Mucosa of descending colon (tissue), 3 donors: ENCODE data around the gene OR1N2. TPM values are rescaled to one million over a fixed set of nuclear protein-coding genes. Genes with fewer than 3 reads are reported as not detected.

ENCODE experiments used
- ATAC-seq: fragments of 200-7000 bp; cut with Tn5 transposase; one replicate; pipeline ENCODE4 v1.9.1; 2020; ENCODE audit warnings: mild to moderate bottlenecking, moderate library complexity
- DNase-seq, 3 donors: peaks; one replicate each; pipeline ENCODE4 v3.0.0-alpha.2; 2020
- H3K36me3 ChIP-seq: fragments of 200-600 bp; one replicate; pipeline ENCODE4 v1.8.0; 2021; ENCODE audit warnings: low read depth, mild to moderate bottlenecking
- H3K4me1 ChIP-seq: fragments of 200-600 bp; one replicate; pipeline ENCODE4 v1.8.0; 2021; ENCODE audit warnings: low read depth, mild to moderate bottlenecking
- H3K4me3 ChIP-seq: fragments of 200-600 bp; one replicate; pipeline ENCODE4 v1.8.0; 2021; ENCODE audit warnings: mild to moderate bottlenecking
- H3K9me3 ChIP-seq: fragments of 200-600 bp; one replicate; pipeline ENCODE4 v1.8.0; 2021; ENCODE audit warnings: mild to moderate bottlenecking
- intact Hi-C, 2 donors: fragments of 100-400 bp; cut with DNase I in 1 of 2; cut with micrococcal nuclease in 1 of 2; formaldehyde crosslinking; loops; one replicate each; pipeline versions ENCODE4 v1.11.0 to v1.11.1; 2022; cut with DNase I, micrococcal nuclease
- total RNA-seq, 3 donors: library from RNA; stranded (reverse); fragmentation: NEBNext Ultra II Directional in 2 of 3; extraction: Animal tissue kit (Norgen Biotek cat#: 25700) in 2 of 3; gene quantifications; one replicate each; pipeline versions ENCODE4 v1.2.1 to v1.2.4, GENCODE V29; 2021 to 2023
- TF ChIP-seq, protein P1 (sequence below): fragments of 200-600 bp; IDR thresholded peaks from one replicate; pipeline ENCODE4 v1.8.0; 2022; ENCODE audit warnings: antibody characterized with exemption, mild to moderate bottlenecking
- donor health status: DM: no; HTN: no; CAD: no; lungs with moderate emphysema.
- donor health status: DM: no; HTN: no; CAD: no.
- donor health status: DM: no; HTN: yes; CAD: no.

Gene OR1N2
- total RNA-seq, 3 donors from 2014 or later, result not detected

DNA sequence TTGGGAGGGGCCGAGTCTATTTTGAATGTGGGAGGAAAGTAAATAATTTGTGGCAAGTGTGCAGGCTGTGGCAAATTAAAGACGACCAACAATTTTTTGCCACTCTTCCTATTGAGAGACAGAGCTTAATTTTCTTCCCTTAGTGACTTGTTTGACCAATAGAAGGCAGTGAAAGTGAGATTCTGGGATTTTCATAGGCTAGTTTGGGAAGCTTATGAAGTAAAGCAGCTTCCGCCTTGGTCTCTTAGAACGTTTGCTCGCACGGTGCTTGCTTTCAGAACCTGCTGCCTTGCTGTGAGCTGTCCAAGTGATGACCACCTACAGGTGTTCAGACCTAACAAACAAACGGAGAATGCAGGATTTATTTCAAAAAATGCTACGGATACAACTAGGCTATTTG is 6.7 kb upstream of the OR1N2 start:
- Histone ChIP-seq H3K4me3 (no peak overlapping the region), H3K4me1 (no peaks in the 10 kb centered on the region), H3K9me3 (no peaks in the 10 kb centered on the region), H3K36me3 (no peaks in the 10 kb centered on the region)
- intact Hi-C loops, result no loop called here
- no peak for DNase-seq
- ATAC-seq, result no peak
- TF ChIP-seq, protein P1, sequence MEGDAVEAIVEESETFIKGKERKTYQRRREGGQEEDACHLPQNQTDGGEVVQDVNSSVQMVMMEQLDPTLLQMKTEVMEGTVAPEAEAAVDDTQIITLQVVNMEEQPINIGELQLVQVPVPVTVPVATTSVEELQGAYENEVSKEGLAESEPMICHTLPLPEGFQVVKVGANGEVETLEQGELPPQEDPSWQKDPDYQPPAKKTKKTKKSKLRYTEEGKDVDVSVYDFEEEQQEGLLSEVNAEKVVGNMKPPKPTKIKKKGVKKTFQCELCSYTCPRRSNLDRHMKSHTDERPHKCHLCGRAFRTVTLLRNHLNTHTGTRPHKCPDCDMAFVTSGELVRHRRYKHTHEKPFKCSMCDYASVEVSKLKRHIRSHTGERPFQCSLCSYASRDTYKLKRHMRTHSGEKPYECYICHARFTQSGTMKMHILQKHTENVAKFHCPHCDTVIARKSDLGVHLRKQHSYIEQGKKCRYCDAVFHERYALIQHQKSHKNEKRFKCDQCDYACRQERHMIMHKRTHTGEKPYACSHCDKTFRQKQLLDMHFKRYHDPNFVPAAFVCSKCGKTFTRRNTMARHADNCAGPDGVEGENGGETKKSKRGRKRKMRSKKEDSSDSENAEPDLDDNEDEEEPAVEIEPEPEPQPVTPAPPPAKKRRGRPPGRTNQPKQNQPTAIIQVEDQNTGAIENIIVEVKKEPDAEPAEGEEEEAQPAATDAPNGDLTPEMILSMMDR, result no peak

DNA sequence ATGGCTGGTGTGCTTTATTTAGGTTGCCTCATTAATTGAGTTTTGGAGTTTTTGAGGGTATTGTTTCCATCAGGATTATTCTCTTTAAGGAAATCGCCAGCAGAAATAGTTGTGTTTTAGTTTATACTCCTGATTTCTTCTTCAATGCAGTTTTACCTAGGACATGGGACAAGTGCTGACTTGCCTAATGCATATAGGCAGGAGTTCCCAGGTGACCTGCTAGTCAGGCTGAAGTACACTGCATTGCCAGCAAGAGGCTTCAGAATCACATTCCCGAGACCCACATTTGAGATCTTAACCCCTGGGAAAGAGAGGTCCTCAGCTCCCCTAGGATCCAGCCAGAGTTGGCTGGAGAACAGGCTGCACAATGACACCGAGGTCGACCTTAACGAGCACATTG is 1.5 kb upstream of the OR1N2 start:
- intact Hi-C loops, result no loop called here
- Histone ChIP-seq H3K4me1 (no peaks in the 10 kb centered on the region), H3K4me3 (no peak overlapping the region), H3K9me3 (no peaks in the 10 kb centered on the region), H3K36me3 (no peaks in the 10 kb centered on the region)
- TF ChIP-seq, protein P1, result no peak
- DNase-seq (no peak), ATAC-seq (no peak)

DNA sequence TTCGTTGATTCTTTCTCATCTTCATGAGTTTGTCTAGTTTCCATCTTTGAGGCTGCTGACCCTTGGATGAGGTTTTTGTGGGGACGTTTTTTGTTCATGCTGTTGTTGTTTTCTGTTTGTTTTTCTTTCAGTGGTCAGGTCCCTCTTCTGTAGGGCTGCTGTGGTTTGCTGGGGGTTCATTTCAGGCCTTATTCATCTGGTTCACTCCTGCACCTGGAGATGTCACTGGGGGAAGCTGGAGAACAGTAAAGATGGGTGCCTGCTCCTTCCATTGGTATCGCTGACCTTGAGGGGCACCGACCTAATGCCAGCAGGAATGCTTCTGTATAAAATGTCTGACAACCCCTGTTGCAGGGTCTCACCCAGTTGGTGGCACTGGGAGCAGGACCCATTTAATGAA is 8.5 kb downstream of the OR1N2 start:
- no peak overlapping the region for H3K4me3 ChIP-seq
- no peaks in the 10 kb centered on the region for H3K36me3 ChIP-seq
- TF ChIP-seq, protein P1, result no peak
- no peaks in the 10 kb centered on the region for H3K4me1 ChIP-seq
- intact Hi-C loops, result no loop called here
- ATAC-seq (no peak), DNase-seq (no peak)
- no peaks in the 10 kb centered on the region for H3K9me3 ChIP-seq

DNA sequence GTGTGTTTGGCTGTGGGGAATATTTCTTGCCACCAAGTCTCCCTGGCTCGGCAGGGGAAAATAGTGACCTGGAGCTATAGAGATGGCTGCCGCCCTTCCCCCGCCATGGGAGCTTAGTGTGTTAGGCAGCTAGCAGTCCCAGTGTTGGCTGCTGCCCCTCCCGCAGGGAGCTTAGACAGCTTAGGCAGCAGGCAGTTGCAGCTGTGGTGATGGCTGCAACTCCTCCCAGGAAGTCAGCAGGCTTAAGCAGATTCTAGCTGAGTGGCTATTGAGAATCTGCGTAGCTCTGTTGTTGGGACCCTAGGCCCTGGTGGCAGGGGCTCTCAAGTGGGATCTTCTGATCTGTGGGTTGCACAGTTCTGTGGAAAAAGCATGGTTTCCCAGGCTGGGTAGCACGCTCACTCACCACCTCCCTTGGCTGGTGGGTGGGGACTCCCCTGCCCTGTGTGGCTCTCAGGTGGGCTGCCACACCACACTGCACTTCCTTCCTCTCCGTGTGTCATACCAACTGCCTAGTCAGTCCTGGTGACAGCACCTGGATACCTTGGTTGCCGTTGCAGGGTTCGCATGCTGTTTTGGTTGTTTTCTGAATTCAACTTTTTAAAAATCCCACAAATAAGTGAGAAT is 9.3 kb downstream of the OR1N2 start:
- Histone ChIP-seq H3K4me1 (no peaks in the 10 kb centered on the region), H3K36me3 (no peaks in the 10 kb centered on the region), H3K9me3 (no peaks in the 10 kb centered on the region), H3K4me3 (no peak overlapping the region)
- ATAC-seq, result no peak
- TF ChIP-seq, protein P1, result no peak
- intact Hi-C loops, result no loop called here
- DNase-seq, result peak in 1 of 3 donors; percentile 2

DNA sequence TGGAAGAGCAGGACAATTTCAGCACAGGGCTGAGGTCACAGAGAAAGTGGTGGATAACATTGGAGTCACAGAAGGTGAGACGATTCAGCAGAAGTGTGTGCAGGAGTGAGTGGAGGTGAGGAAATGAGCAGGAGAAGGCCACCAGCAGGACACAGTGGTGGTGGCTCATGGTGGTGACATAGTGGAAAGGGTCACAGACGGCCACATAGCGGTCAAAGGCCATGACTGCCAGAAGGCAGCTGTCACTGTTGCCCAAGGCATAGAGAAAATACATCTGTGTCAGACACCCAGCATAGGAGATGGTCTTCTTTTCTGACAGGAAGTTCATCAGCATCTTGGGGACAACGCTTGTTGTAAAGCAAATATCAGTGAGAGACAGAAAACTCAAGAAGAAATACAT is 15.0 kb downstream of the OR1N2 start:
- TF ChIP-seq, protein P1, result no peak
- no peaks in the 10 kb centered on the region for H3K9me3 ChIP-seq
- intact Hi-C loops, result no loop called here
- H3K4me3 ChIP-seq, result no peak overlapping the region
- ATAC-seq, result no peak
- no peaks in the 10 kb centered on the region for H3K4me1 ChIP-seq
- no peaks in the 10 kb centered on the region for H3K36me3 ChIP-seq
- no peak for DNase-seq

DNA sequence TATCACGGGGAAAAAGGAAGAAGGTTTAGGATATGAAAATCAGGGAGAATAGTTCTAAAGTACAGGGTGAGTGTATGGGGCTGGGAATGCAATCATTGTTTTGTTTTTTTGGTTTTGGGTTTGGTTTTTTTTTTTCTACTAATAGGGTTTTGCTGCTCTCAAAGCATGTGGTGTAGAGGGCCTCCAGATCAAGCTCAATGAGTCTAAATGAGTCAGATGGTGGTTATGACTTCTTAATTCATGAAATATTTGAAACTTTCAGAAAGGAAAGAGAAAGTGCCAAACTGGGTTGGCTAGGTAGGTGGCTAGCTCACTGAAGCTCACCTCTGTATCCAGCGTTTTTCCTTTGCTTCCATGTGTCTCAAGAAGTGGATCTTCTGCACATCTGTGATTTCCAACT is 19.5 kb downstream of the OR1N2 start:
- TF ChIP-seq, protein P1, result no peak
- H3K4me3 ChIP-seq, result no peak overlapping the region
- ATAC-seq (no peak), DNase-seq (no peak)
- no peaks in the 10 kb centered on the region for H3K9me3 ChIP-seq
- intact Hi-C loops, result no loop called here
- no peaks in the 10 kb centered on the region for H3K4me1 ChIP-seq
- H3K36me3 ChIP-seq, result no peaks in the 10 kb centered on the region
